K562 (cell line): Measurements from ENCODE around the gene CHN1.

Experiments
- CTCF ChIP-seq, 3 experiments: IDR thresholded peaks in 2 of 3; conservative IDR thresholded peaks in 1 of 3; 2 replicates each; pipeline ENCODE4 v1.5.1; 2011 to 2012; ENCODE audit warnings: low read length in 3 of 3, mild to moderate bottlenecking in 3 of 3, control low read depth in 2 of 3, improper control_type of control experiment in 1 of 3, inconsistent platforms in 1 of 3, low read depth in 1 of 3, mixed read lengths in 1 of 3, moderate library complexity in 1 of 3; ENCODE audit not compliant: insufficient read depth in 2 of 3
- EZH2 ChIP-seq: IDR thresholded peaks from 2 replicates; pipeline ENCODE4 v1.6.1; 2012; ENCODE audit warnings: low read depth, mild to moderate bottlenecking, inconsistent platforms, low read length, borderline replicate concordance
- REST ChIP-seq, 2 experiments: fragments of 450-650 bp; formaldehyde crosslinking in 1 of 2; IDR thresholded peaks; 2 replicates each; pipeline versions ENCODE4 v1.4.0 to v1.6.1; 2014 to 2020; ENCODE audit warnings: mild to moderate bottlenecking in 2 of 2, borderline replicate concordance in 1 of 2, low read depth in 1 of 2
- STAT5B ChIP-seq: fragments of 250-450 bp; sonication (Bioruptor Pico); IDR thresholded peaks from 2 replicates; pipeline ENCODE4 v1.8.0; 2021; ENCODE audit warnings: mild to moderate bottlenecking, inconsistent platforms
- ZBTB1 ChIP-seq: sonication (generic); formaldehyde crosslinking; IDR thresholded peaks from 2 replicates; pipeline ENCODE4 v1.8.1; 2023; ENCODE audit warnings: missing genetic modification reagents, low read depth, mild to moderate bottlenecking, borderline replicate concordance
- ZFP30 ChIP-seq: fragments of 250-450 bp; sonication (Bioruptor Pico); IDR thresholded peaks from 2 replicates; pipeline ENCODE4 v1.8.0; 2022; ENCODE audit warnings: moderate library complexity, mild to moderate bottlenecking, inconsistent platforms, borderline replicate concordance

GRCh38 chr2:174878537-174879147, 126.5 kb downstream of the CHN1 start:
- no peak for TF ChIP-seq ZFP30 (CRISPR knock-in tag)
- no peak for TF ChIP-seq EZH2
- TF ChIP-seq ZBTB1 (CRISPR knock-in tag): no peak
- TF ChIP-seq REST (IDR thresholded peaks at IDR 0.05; ENCODE audit: borderline replicate concordance): no peak
- no peak for TF ChIP-seq REST (CRISPR knock-in tag; IDR thresholded peaks at IDR 0.05; ENCODE audit: low read depth)
- TF ChIP-seq STAT5B (CRISPR knock-in tag): no peak
- no peak for TF ChIP-seq CTCF (IDR thresholded peaks at IDR 0.05 in 2 of 3, conservative IDR thresholded peaks at IDR 0.05 in 1 of 3; ENCODE audit: insufficient read depth in 2 of 3, low read depth in 1 of 3, low read length in 3 of 3)
